GM23248 (cell line): Measurements from ENCODE around the gene CCT8L2.
"Not testable (repeated sequence)": the region's sequence is repeated elsewhere in the genome, so short reads cannot be mapped to it uniquely, and the experiment has no call there.

Source experiments
- EZH2 ChIP-seq: fragments of 200-600 bp; sonication (generic); IDR thresholded peaks from 2 replicates; pipeline ENCODE4 v1.6.1; 2018; ENCODE audit warnings: antibody characterized with exemption, mild to moderate bottlenecking; ENCODE audit not compliant: insufficient read depth, poor library complexity, severe bottlenecking
- EZH2phosphoT487 ChIP-seq: fragments of 200-600 bp; sonication (generic); IDR thresholded peaks from 2 replicates; pipeline ENCODE4 v1.6.1; 2018; ENCODE audit warnings: antibody characterized with exemption, moderate library complexity, mild to moderate bottlenecking, low read depth; ENCODE audit not compliant: insufficient read depth

GRCh38 chr22:16543310-16543709 is 49.3 kb downstream of the CCT8L2 start:
- not testable (repeated sequence) for TF ChIP-seq EZH2, EZH2phosphoT487
